Measurements from ENCODE around the gene AUTS2. TPM values are rescaled to one million over a fixed set of nuclear protein-coding genes. Genes with fewer than 3 reads are reported as not detected.

AUTS2 gene
- total and polyA plus RNA-seq, 9 of the 15 experiments (the other 6 are each of a cell fraction or from before 2014, with no cell fraction given), result 0.58 TPM; not detected in 8

- Histone ChIP-seq H3K79me2 (ENCODE audit: control insufficient read depth, insufficient read depth, low read length) (no peaks in the 10 kb centered on the region), H3K9me1 (ENCODE audit: control insufficient read depth, insufficient read depth, low read length) (no peaks in the 10 kb centered on the region), H3K27me3 (ENCODE audit: control insufficient read depth in 2 of 2, insufficient read depth in 2 of 2, low read length in 2 of 2) (no peaks in the 10 kb centered on the region), H3K4me2 (ENCODE audit: insufficient read depth, low read length) (no peak overlapping the region), H3K27ac (ENCODE audit: extremely low read depth, low read depth, low read length) (no peak overlapping the region), H2AFZ (ENCODE audit: low read depth, low read length) (no peak overlapping the region), H3K9me3 (replicated peaks; ENCODE audit: control insufficient read depth, insufficient read depth, low read depth, low read length) (no peaks in the 10 kb centered on the region), H3K9ac (ENCODE audit: insufficient read depth in 1 of 2, low read depth in 2 of 2, low read length in 2 of 2) (no peak overlapping the region), H3K36me3 (ENCODE audit: control insufficient read depth, insufficient read depth, low read length) (no peaks in the 10 kb centered on the region), H4K20me1 (replicated peaks; ENCODE audit: control insufficient read depth, insufficient read depth, low read length) (no peaks in the 10 kb centered on the region), H3K4me3 (no peak overlapping the region), H3K4me1 (replicated peaks in 1 of 2; ENCODE audit: control insufficient read depth in 2 of 2, insufficient read depth in 2 of 2, low read length in 2 of 2) (no peaks in the 10 kb centered on the region)
- WGBS (ENCODE audit: insufficient coverage, low coverage, missing lambda C conversion rate), result 4% methylated on average over 11 of the region's 11 CpGs
- TF ChIP-seq ZFPM2 (CRISPR knock-in tag; IDR thresholded peaks at IDR 0.05) (no peak), MTA2 (IDR thresholded peaks at IDR 0.05; ENCODE audit: low read depth) (no peak), RFX5 (IDR thresholded peaks at IDR 0.05; ENCODE audit: low read depth, low read length) (no peak), GABPB1 (CRISPR knock-in tag; IDR thresholded peaks at IDR 0.05) (no peak), UBTF (IDR thresholded peaks at IDR 0.05; ENCODE audit: borderline replicate concordance in 1 of 2, low read depth in 2 of 2, low read length in 2 of 2) (no peak), ZNF140 (CRISPR knock-in tag; IDR thresholded peaks at IDR 0.05) (no peak), ZNF3 (CRISPR knock-in tag; IDR thresholded peaks at IDR 0.05) (no peak), ZNF224 (CRISPR knock-in tag; IDR thresholded peaks at IDR 0.05) (no peak), SMARCC2 (IDR thresholded peaks at IDR 0.05; ENCODE audit: low read depth) (no peak), C11orf30 (IDR thresholded peaks at IDR 0.05; ENCODE audit: low read depth) (no peak), ZNF740 (CRISPR knock-in tag; IDR thresholded peaks at IDR 0.05) (no peak), ZNF740 (tag; IDR thresholded peaks at IDR 0.05) (no peak), CBX1 (IDR thresholded peaks at IDR 0.05; ENCODE audit: low read depth) (no peak), NCOA6 (IDR thresholded peaks at IDR 0.05) (no peak), DMBX1 (CRISPR knock-in tag; IDR thresholded peaks at IDR 0.05; ENCODE audit: borderline replicate concordance) (no peak)
- ATAC-seq (no peak), DNase-seq (ENCODE audit: extremely low read depth in 1 of 4, low spot score in 3 of 4) (no peak), FAIRE-seq (no peak)
- intact Hi-C loops (cut with micrococcal nuclease), result no loop called here
- in situ Hi-C loops (cut with MboI), result loop anchor here (25.0 kb wide), 1 partner anchor 1259 kb away; no protein-coding TSS in a partner anchor
- POLR2A ChIA-PET, result interaction anchor here (1.0 kb wide), 1 partner anchor 10 kb away, joined by 3 read pairs; no protein-coding TSS in a partner anchor
- CTCF ChIA-PET (ENCODE audit: low intra/inter-chr PET ratio), result no interaction called here
- BruUV-seq (replicated peaks), result no TSS peak
Observed at GRCh38 chr7:69678494-69679187, 80.4 kb downstream of the AUTS2 start.
